Measurements from ENCODE around the gene CREG1.

- TF ChIP-seq KDM1A (IDR thresholded peaks at IDR 0.05; ENCODE audit: borderline replicate concordance, low read length) = no peak
- TF ChIP-seq TCF12 (IDR thresholded peaks at IDR 0.05; ENCODE audit: low read depth, low read length) = no peak
- TF ChIP-seq EZH2 (IDR thresholded peaks at IDR 0.05; ENCODE audit: low read depth, low read length, severe bottlenecking) = no peak
- no peak for TF ChIP-seq CTCF (IDR thresholded peaks at IDR 0.05; ENCODE audit: control extremely low read depth in 1 of 3, insufficient read depth in 1 of 3, low read depth in 1 of 3, low read length in 3 of 3)
- no peak for TF ChIP-seq RFX5 (IDR thresholded peaks at IDR 0.05; ENCODE audit: borderline replicate concordance, low read depth, low read length)
- no peak for TF ChIP-seq BCL11A (IDR thresholded peaks at IDR 0.05; ENCODE audit: low read depth in 2 of 2, low read length in 2 of 2)
Observed at GRCh38 chr1:167528057-167528728, 25.4 kb downstream of the CREG1 start.

Measured in H1 (cell line).